ENCODE measurements around the gene VPS35L.

GRCh38 chr16:19694989-19695388, 139.5 kb downstream of the VPS35L start:
- TF ChIP-seq, protein P1, sequence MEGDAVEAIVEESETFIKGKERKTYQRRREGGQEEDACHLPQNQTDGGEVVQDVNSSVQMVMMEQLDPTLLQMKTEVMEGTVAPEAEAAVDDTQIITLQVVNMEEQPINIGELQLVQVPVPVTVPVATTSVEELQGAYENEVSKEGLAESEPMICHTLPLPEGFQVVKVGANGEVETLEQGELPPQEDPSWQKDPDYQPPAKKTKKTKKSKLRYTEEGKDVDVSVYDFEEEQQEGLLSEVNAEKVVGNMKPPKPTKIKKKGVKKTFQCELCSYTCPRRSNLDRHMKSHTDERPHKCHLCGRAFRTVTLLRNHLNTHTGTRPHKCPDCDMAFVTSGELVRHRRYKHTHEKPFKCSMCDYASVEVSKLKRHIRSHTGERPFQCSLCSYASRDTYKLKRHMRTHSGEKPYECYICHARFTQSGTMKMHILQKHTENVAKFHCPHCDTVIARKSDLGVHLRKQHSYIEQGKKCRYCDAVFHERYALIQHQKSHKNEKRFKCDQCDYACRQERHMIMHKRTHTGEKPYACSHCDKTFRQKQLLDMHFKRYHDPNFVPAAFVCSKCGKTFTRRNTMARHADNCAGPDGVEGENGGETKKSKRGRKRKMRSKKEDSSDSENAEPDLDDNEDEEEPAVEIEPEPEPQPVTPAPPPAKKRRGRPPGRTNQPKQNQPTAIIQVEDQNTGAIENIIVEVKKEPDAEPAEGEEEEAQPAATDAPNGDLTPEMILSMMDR (IDR thresholded peaks at IDR 0.05; ENCODE audit: poor library complexity), result no peak
- TF ChIP-seq EZH2 (IDR thresholded peaks at IDR 0.05; ENCODE audit: borderline replicate concordance), result no peak
- TF ChIP-seq EZH2phosphoT487 (IDR thresholded peaks at IDR 0.05; ENCODE audit: low read depth, severe bottlenecking, unreplicated experiment), result no peak

All from hepatocyte (in vitro differentiated cells).